Fibroblast of lung (primary cell): ENCODE results near the gene ZNF22.

ENCODE experiments used
- EZH2 ChIP-seq: IDR thresholded peaks from 2 replicates; pipeline ENCODE4 v1.5.1; 2012; ENCODE audit warnings: low read length, control low read depth, mild to moderate bottlenecking; ENCODE audit errors: missing control alignments
- TF ChIP-seq, protein P1 (sequence below), 2 donors: IDR thresholded peaks in 1 of 2; conservative IDR thresholded peaks in 1 of 2; 1 replicate in 1 of 2; 2 replicates in 1 of 2; pipeline ENCODE4 v1.5.1; 2011 to 2012; ENCODE audit warnings: low read length in 2 of 2, control low read depth in 1 of 2, inconsistent platforms in 1 of 2, low read depth in 1 of 2, mild to moderate bottlenecking in 1 of 2

GRCh38 chr10:44968091-44968490 lies 32.6 kb upstream of the ZNF22 start:
- TF ChIP-seq, protein P1, sequence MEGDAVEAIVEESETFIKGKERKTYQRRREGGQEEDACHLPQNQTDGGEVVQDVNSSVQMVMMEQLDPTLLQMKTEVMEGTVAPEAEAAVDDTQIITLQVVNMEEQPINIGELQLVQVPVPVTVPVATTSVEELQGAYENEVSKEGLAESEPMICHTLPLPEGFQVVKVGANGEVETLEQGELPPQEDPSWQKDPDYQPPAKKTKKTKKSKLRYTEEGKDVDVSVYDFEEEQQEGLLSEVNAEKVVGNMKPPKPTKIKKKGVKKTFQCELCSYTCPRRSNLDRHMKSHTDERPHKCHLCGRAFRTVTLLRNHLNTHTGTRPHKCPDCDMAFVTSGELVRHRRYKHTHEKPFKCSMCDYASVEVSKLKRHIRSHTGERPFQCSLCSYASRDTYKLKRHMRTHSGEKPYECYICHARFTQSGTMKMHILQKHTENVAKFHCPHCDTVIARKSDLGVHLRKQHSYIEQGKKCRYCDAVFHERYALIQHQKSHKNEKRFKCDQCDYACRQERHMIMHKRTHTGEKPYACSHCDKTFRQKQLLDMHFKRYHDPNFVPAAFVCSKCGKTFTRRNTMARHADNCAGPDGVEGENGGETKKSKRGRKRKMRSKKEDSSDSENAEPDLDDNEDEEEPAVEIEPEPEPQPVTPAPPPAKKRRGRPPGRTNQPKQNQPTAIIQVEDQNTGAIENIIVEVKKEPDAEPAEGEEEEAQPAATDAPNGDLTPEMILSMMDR (conservative IDR thresholded peaks at IDR 0.05 in 1 of 2, IDR thresholded peaks at IDR 0.05 in 1 of 2; ENCODE audit: low read depth in 1 of 2, low read length in 2 of 2) = no peak
- no peak for TF ChIP-seq EZH2
